ENCODE data around the gene CDK3.

CDK3 gene

GRCh38 chr17:76032073-76032779 is 31.6 kb downstream of the CDK3 start:
- TF ChIP-seq CTCF (IDR thresholded peaks at IDR 0.05; ENCODE audit: low read length, missing control alignments): no peak
- DNase-seq (ENCODE audit: low read depth): no peak
- no peak overlapping the region for H3K4me3 ChIP-seq (replicated peaks; ENCODE audit: low read depth, low read length)

GRCh38 chr17:76032780-76033108 is 32.1 kb downstream of the CDK3 start:
- no peak for DNase-seq (ENCODE audit: low read depth)
- no peak overlapping the region for H3K4me3 ChIP-seq (replicated peaks; ENCODE audit: low read depth, low read length)
- no peak for TF ChIP-seq CTCF (IDR thresholded peaks at IDR 0.05; ENCODE audit: low read length, missing control alignments)

GRCh38 chr17:76033139-76033538 is 32.5 kb downstream of the CDK3 start:
- no peak for TF ChIP-seq CTCF (IDR thresholded peaks at IDR 0.05; ENCODE audit: low read length, missing control alignments)
- H3K4me3 ChIP-seq (replicated peaks; ENCODE audit: low read depth, low read length): no peak overlapping the region
- DNase-seq (ENCODE audit: low read depth): no peak

- DNase-seq (ENCODE audit: low read depth): no peak
- TF ChIP-seq CTCF (IDR thresholded peaks at IDR 0.05; ENCODE audit: low read length, missing control alignments): no peak
- no peak overlapping the region for H3K4me3 ChIP-seq (replicated peaks; ENCODE audit: low read depth, low read length)
Observed at GRCh38 chr17:76034428-76035350, 34.0 kb downstream of the CDK3 start.

- no peak overlapping the region for H3K4me3 ChIP-seq (replicated peaks; ENCODE audit: low read depth, low read length)
- no peak for TF ChIP-seq CTCF (IDR thresholded peaks at IDR 0.05; ENCODE audit: low read length, missing control alignments)
- no peak for DNase-seq (ENCODE audit: low read depth)
Observed at GRCh38 chr17:76036497-76037261, 36.0 kb downstream of the CDK3 start.

- DNase-seq (ENCODE audit: low read depth): no peak
- no peak for TF ChIP-seq CTCF (IDR thresholded peaks at IDR 0.05; ENCODE audit: low read length, missing control alignments)
- H3K4me3 ChIP-seq (replicated peaks; ENCODE audit: low read depth, low read length): no peak overlapping the region
Observed at GRCh38 chr17:76038050-76038449, 37.4 kb downstream of the CDK3 start.
